ENCODE data around the gene CCDC146. TPM values are rescaled to one million over a fixed set of nuclear protein-coding genes. Genes with fewer than 3 reads are reported as not detected.
A peak's percentile ranks its signal among the peaks of the same experiment; 100 is the strongest.
"Not testable (repeated sequence)": the region's sequence is repeated elsewhere in the genome, so short reads cannot be mapped to it uniquely, and the experiment has no call there.

CCDC146 gene
- total RNA-seq, 1 experiment from 2014 or later, result 3.3 TPM

DNA sequence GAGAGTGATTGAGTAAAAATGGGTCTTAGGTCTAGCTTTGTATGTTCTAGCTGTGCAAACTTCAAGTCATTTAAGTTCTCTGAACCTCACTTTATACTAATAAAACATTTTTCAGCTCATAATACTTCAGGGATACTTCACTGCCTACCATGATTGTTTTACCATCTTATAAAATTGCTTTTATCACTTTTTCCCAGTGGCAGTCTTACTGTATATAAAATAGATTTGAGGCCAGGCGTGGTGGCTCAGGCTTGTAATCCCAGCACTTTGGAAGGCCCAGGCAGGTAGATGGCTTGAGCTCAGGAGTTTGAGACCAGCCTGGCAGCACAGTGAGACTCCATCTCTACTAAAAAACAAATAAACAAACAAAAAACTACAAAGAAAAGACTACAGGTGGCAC lies 59.8 kb downstream of the CCDC146 start:
- no peak for DNase-seq (ENCODE audit: low read depth)
- in situ Hi-C loops (cut with HindIII; ENCODE audit: low pct_unique_long_range_greater_than_20kb, low sequenced_read_pairs), result no loop called here

GRCh38 chr7:77184463-77184862 lies 62.0 kb downstream of the CCDC146 start:
- in situ Hi-C loops (cut with HindIII; ENCODE audit: low pct_unique_long_range_greater_than_20kb, low sequenced_read_pairs), result no loop called here
- no peak for DNase-seq (ENCODE audit: low read depth)

DNA sequence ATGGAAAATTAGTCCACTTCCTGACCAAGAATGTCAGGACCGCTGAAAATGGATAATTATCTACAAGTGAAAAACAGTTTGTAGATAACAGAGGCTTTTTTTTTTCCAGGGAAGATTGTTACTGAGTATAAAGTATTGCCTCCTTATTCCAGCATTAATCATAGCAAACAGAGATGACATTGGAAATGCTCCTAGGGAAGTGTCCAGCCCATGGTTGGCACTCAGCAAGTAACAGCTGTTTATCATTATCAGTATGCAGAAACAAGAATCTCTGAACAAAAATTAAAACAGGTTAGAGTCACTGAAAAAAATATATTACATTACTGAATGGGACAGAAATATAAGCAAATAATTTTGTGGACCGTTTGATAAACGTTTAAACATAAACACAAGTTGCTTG lies 62.6 kb downstream of the CCDC146 start:
- DNase-seq (ENCODE audit: low read depth), result no peak
- in situ Hi-C loops (cut with HindIII; ENCODE audit: low pct_unique_long_range_greater_than_20kb, low sequenced_read_pairs), result no loop called here

DNA sequence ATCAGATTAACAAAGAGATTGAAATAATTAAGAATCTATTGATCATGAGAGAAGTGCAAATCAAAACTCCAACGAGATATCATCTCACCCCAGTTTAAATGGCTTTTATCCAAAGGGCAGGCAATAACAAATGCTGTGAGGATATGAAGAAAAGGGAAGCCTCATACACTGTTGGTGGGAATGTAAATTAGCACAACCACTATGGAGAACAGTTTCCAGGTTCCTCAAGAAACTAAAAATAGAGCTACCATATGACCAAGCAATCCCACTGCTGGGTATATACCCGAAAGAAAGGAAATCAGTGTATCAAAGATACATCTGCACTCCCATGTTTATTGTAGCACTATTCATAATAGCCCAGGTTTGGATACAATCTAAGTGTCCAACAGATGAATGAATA lies 63.5 kb downstream of the CCDC146 start:
- in situ Hi-C loops (cut with HindIII; ENCODE audit: low pct_unique_long_range_greater_than_20kb, low sequenced_read_pairs), result no loop called here
- no peak for DNase-seq (ENCODE audit: low read depth)

DNA sequence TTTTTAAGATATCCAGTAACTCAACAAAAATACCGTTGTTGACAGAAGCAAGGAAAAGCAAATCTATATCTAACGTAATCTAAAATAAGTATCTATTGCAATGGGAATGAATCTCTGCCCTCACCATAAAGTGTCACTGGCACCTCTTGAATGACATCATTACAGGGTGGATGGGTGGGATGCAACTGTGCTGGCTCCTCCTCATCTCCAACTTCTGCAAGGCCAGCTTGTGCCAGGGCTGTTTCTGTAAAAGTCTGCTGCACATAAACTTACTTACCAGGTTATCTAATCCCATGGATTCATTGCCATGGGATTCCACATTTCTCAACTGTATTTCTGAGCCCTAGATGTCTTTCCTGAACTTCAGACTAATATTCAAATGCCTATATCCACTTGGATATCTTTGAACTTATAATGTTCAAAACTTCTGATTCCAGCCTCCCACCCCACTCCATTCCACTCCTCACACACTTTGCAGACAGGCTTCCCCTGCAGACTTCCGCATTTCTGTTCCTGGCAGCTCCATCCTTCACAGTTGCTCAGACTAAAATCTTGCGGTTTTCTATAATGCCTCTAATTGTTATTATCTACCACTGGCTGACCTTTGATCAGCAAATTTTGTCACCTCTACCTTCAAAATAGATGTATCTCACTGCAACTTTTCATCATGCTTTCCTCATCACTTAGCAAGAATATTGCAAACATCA lies 66.5 kb downstream of the CCDC146 start:
- no peak for DNase-seq (ENCODE audit: low read depth)
- in situ Hi-C loops (cut with HindIII; ENCODE audit: low pct_unique_long_range_greater_than_20kb, low sequenced_read_pairs), result no loop called here

DNA sequence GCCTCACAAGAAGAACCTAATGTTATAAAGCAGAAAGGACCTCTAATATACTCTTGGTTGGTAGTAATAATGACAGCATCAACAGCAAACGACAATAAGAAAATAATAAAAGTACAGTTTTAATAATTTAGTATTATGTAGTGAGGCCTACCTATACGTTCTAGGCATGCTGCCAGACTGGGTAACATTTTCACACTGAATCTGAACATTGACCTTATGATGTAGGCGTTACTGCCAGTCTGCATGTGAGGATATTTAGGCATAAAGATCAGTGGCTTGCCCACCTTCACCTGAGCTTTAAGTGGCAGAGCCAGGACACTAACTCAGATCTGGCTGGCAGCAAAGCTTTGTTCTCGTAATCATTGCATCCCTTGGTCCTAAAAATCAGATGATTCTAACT lies 74.7 kb downstream of the CCDC146 start:
- no peak for DNase-seq (ENCODE audit: low read depth)
- in situ Hi-C loops (cut with HindIII; ENCODE audit: low pct_unique_long_range_greater_than_20kb, low sequenced_read_pairs), result no loop called here

GRCh38 chr7:77199013-77199966 lies 76.9 kb downstream of the CCDC146 start, which contains the start of gene FGL2:
FGL2 (minus strand) TSS chr7:77199819; CDS start chr7:77199793, 26 bp downstream.
- no peak for DNase-seq (ENCODE audit: low read depth)
- in situ Hi-C loops (cut with HindIII; ENCODE audit: low pct_unique_long_range_greater_than_20kb, low sequenced_read_pairs), result no loop called here

GRCh38 chr7:77200542-77200941 lies 78.1 kb downstream of the CCDC146 start:
- DNase-seq (ENCODE audit: low read depth), result no peak
- in situ Hi-C loops (cut with HindIII; ENCODE audit: low pct_unique_long_range_greater_than_20kb, low sequenced_read_pairs), result no loop called here

GRCh38 chr7:77202481-77202976 lies 80.1 kb downstream of the CCDC146 start:
- in situ Hi-C loops (cut with HindIII; ENCODE audit: low pct_unique_long_range_greater_than_20kb, low sequenced_read_pairs), result no loop called here
- no peak for DNase-seq (ENCODE audit: low read depth)

- DNase-seq (ENCODE audit: low read depth), result no peak
- in situ Hi-C loops (cut with HindIII; ENCODE audit: low pct_unique_long_range_greater_than_20kb, low sequenced_read_pairs), result no loop called here
Measured at GRCh38 chr7:77205706-77206105, 83.3 kb downstream of the CCDC146 start.

GRCh38 chr7:77208416-77208815 lies 86.0 kb downstream of the CCDC146 start:
- in situ Hi-C loops (cut with HindIII; ENCODE audit: low pct_unique_long_range_greater_than_20kb, low sequenced_read_pairs), result no loop called here
- DNase-seq (ENCODE audit: low read depth), result no peak

DNA sequence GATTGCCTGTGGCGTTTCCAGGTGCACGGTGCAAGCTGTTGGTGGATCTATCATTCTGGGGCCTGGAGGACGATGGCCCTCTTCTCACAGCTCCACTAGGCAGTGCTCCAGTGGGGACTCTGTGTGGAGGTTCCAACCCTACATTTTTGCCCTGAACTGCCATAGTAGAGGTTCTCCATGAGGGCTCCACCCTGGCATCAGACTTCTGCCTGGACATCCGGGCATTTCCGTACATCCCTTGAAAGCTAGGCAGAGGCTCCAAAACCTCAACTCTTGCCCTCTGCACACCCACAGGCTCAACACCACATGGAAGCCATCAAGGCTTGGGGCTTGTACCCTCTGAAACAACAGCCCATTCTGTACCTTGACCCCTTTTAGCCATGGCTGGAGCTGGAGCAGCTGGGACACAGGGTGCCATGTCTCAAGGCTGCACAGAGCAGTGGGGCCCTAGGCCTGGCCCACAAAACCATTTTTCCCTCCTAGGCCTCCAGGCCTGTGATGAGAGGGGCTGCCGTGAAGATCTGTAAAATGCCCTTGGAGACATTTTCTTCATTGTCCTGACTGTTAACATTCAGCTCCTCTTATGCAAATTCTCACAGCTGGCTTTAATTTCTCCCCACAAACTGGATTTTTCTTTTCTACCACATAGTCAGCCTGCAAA lies 87.2 kb downstream of the CCDC146 start:
- in situ Hi-C loops (cut with HindIII; ENCODE audit: low pct_unique_long_range_greater_than_20kb, low sequenced_read_pairs), result no loop called here
- no peak for DNase-seq (ENCODE audit: low read depth)

- in situ Hi-C loops (cut with HindIII; ENCODE audit: low pct_unique_long_range_greater_than_20kb, low sequenced_read_pairs), result no loop called here
- peak; percentile 2 for DNase-seq (ENCODE audit: low read depth)
Measured at GRCh38 chr7:77216181-77216845, 93.9 kb downstream of the CCDC146 start.

GRCh38 chr7:77217474-77218185 lies 95.2 kb downstream of the CCDC146 start:
- in situ Hi-C loops (cut with HindIII; ENCODE audit: low pct_unique_long_range_greater_than_20kb, low sequenced_read_pairs), result no loop called here
- no peak for DNase-seq (ENCODE audit: low read depth)

GRCh38 chr7:77219701-77220331 lies 97.4 kb downstream of the CCDC146 start:
- DNase-seq (ENCODE audit: low read depth); in situ Hi-C loops (cut with HindIII; ENCODE audit: low pct_unique_long_range_greater_than_20kb, low sequenced_read_pairs): not testable (repeated sequence)

DNA sequence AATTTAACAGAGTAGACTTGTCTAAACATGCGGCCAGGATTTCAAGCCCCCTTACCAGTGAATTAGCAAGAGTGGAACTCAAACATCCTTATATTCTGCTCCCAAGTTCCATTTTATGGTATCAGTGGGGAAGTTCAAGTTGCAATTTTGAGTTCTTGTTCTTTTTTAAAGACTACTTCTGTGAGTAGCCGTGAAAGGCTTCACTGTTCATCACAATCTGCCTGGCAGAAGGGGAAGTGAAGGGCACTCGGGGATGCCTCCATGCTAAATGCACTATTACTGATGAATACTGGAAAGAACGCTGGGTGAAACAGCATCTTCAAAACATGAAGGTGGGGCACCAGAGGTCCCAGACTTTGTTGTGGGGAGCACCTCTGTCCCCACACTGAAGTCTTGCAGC lies 99.7 kb downstream of the CCDC146 start:
- DNase-seq (ENCODE audit: low read depth), result no peak
- in situ Hi-C loops (cut with HindIII; ENCODE audit: low pct_unique_long_range_greater_than_20kb, low sequenced_read_pairs), result no loop called here

DNA sequence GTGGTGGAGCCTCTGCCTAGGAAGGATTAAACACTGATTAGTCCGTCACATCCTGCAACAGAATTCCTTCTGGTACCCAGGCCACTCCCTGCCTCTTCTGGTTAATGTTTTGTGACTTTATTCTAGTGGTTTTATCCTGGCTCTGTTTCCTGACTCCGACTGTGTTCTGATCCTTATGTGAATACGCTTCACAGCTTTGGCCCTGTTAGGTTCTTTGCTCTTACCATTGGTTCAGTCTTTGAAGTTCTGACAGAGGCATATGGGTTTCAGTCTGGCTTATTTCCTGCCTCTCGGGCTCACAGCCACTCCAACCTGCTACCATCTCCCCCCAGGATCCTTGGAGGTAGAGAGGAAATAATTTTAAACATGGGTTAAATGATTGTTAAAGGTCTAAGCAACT lies 100.4 kb downstream of the CCDC146 start:
- no peak for DNase-seq (ENCODE audit: low read depth)
- in situ Hi-C loops (cut with HindIII; ENCODE audit: low pct_unique_long_range_greater_than_20kb, low sequenced_read_pairs), result no loop called here

Measured in Caki2 (cell line).